ENCODE results near the gene DGKB.

DGKB gene

GRCh38 chr7:14377646-14378266 lies 524.8 kb downstream of the DGKB start:
- TF ChIP-seq FOXM1 (IDR thresholded peaks at IDR 0.05; ENCODE audit: borderline replicate concordance, low read depth) (no peak), USF1 (IDR thresholded peaks at IDR 0.05) (no peak), TAF1 (IDR thresholded peaks at IDR 0.05; ENCODE audit: low read depth) (no peak), ZBTB7A (IDR thresholded peaks at IDR 0.05; ENCODE audit: low read depth) (no peak), CEBPB (IDR thresholded peaks at IDR 0.05) (no peak), TCF12 (IDR thresholded peaks at IDR 0.05; ENCODE audit: low read depth) (no peak), EGR1 (IDR thresholded peaks at IDR 0.05) (no peak), RAD21 (IDR thresholded peaks at IDR 0.05; ENCODE audit: low read depth) (no peak), TEAD4 (IDR thresholded peaks at IDR 0.05) (no peak), YY1 (IDR thresholded peaks at IDR 0.05; ENCODE audit: low read depth) (no peak), EP300 (IDR thresholded peaks at IDR 0.05; ENCODE audit: borderline replicate concordance) (no peak)
- TF ChIP-seq, protein P1, sequence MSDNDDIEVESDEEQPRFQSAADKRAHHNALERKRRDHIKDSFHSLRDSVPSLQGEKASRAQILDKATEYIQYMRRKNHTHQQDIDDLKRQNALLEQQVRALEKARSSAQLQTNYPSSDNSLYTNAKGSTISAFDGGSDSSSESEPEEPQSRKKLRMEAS (IDR thresholded peaks at IDR 0.05) = no peak

- TF ChIP-seq CEBPB (IDR thresholded peaks at IDR 0.05) (no peak), FOXM1 (IDR thresholded peaks at IDR 0.05; ENCODE audit: borderline replicate concordance, low read depth) (no peak), YY1 (IDR thresholded peaks at IDR 0.05; ENCODE audit: low read depth) (no peak), NFIC (IDR thresholded peaks at IDR 0.05) (no peak), REST (IDR thresholded peaks at IDR 0.05; ENCODE audit: low read depth) (no peak), EP300 (IDR thresholded peaks at IDR 0.05; ENCODE audit: borderline replicate concordance) (no peak), ZBTB7A (IDR thresholded peaks at IDR 0.05; ENCODE audit: low read depth) (no peak), TEAD4 (IDR thresholded peaks at IDR 0.05) (no peak), TAF1 (IDR thresholded peaks at IDR 0.05; ENCODE audit: low read depth) (no peak), USF1 (IDR thresholded peaks at IDR 0.05) (no peak), TCF12 (IDR thresholded peaks at IDR 0.05; ENCODE audit: low read depth) (no peak), EGR1 (IDR thresholded peaks at IDR 0.05) (no peak), RAD21 (IDR thresholded peaks at IDR 0.05; ENCODE audit: low read depth) (no peak), CREB1 (IDR thresholded peaks at IDR 0.05; ENCODE audit: low read depth) (no peak)
- TF ChIP-seq, protein P1 (IDR thresholded peaks at IDR 0.05) = no peak
Measured at GRCh38 chr7:14376711-14377110, 525.8 kb downstream of the DGKB start.

DNA sequence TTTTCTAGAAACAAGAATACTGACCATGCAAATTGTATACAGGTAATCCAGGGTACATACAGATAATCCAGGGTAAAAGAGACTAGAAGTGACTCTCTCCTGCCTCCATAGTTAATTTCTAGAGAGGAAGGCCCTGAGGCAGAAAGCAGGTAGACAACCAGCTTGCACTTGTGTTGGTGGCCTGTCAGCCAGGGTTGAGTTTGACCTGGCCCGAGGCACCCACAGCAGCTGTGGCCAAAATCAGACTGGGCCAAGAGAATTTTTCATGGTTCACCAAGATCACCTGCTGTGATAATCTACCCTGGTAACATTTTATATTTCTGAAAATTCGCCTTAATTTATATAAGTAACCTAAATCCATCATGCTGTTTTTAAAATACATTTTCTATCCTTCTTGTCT lies 526.6 kb downstream of the DGKB start:
- TF ChIP-seq ZBTB7A (IDR thresholded peaks at IDR 0.05; ENCODE audit: low read depth) (no peak), RAD21 (IDR thresholded peaks at IDR 0.05; ENCODE audit: low read depth) (no peak), USF1 (IDR thresholded peaks at IDR 0.05) (no peak), TCF12 (IDR thresholded peaks at IDR 0.05; ENCODE audit: low read depth) (no peak), NFIC (IDR thresholded peaks at IDR 0.05) (no peak), TEAD4 (IDR thresholded peaks at IDR 0.05) (no peak), YY1 (IDR thresholded peaks at IDR 0.05; ENCODE audit: low read depth) (no peak), EP300 (IDR thresholded peaks at IDR 0.05; ENCODE audit: borderline replicate concordance) (no peak), CEBPB (IDR thresholded peaks at IDR 0.05) (no peak), TAF1 (IDR thresholded peaks at IDR 0.05; ENCODE audit: low read depth) (no peak), EGR1 (IDR thresholded peaks at IDR 0.05) (no peak), REST (IDR thresholded peaks at IDR 0.05; ENCODE audit: low read depth) (no peak), CREB1 (IDR thresholded peaks at IDR 0.05; ENCODE audit: low read depth) (no peak), FOXM1 (IDR thresholded peaks at IDR 0.05; ENCODE audit: borderline replicate concordance, low read depth) (no peak)
- TF ChIP-seq, protein P1 (IDR thresholded peaks at IDR 0.05) = no peak

DNA sequence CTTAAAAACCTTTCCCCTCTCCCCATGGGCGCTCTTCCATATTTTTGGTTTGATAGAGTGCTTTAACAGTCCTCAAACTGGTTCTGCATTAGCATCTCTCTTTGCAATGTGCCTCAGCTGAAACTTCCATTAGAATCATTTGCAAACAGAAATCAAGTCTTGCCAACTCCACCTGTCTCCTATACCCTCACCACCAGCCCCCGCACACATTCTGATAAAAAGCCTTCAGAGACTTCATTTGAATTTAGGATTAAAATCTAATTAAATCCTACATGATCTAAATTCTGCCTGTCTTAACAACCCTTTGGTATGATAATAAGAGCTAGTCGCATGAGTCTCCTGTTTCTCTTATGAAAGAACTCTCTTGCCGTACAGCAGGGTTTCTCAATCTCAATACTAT lies 528.2 kb downstream of the DGKB start:
- TF ChIP-seq EP300 (IDR thresholded peaks at IDR 0.05; ENCODE audit: borderline replicate concordance) = no peak
- no peak for TF ChIP-seq RAD21 (IDR thresholded peaks at IDR 0.05; ENCODE audit: low read depth)
- no peak for TF ChIP-seq NFIC (IDR thresholded peaks at IDR 0.05)
- no peak for TF ChIP-seq CREB1 (IDR thresholded peaks at IDR 0.05; ENCODE audit: low read depth)
- no peak for TF ChIP-seq FOXM1 (IDR thresholded peaks at IDR 0.05; ENCODE audit: borderline replicate concordance, low read depth)
- TF ChIP-seq ZBTB7A (IDR thresholded peaks at IDR 0.05; ENCODE audit: low read depth) = no peak
- no peak for TF ChIP-seq TCF12 (IDR thresholded peaks at IDR 0.05; ENCODE audit: low read depth)
- no peak for TF ChIP-seq TEAD4 (IDR thresholded peaks at IDR 0.05)
- TF ChIP-seq, protein P1 (IDR thresholded peaks at IDR 0.05) = no peak

All from Ishikawa (cell line).